Measurements from ENCODE around the gene CCNI2. TPM values are rescaled to one million over a fixed set of nuclear protein-coding genes. Genes with fewer than 3 reads are reported as not detected.

Gene CCNI2
- total RNA-seq, 4 donors from 2014 or later, result 0.34 to 0.81 (median 0.67) TPM; not detected in 1

DNA sequence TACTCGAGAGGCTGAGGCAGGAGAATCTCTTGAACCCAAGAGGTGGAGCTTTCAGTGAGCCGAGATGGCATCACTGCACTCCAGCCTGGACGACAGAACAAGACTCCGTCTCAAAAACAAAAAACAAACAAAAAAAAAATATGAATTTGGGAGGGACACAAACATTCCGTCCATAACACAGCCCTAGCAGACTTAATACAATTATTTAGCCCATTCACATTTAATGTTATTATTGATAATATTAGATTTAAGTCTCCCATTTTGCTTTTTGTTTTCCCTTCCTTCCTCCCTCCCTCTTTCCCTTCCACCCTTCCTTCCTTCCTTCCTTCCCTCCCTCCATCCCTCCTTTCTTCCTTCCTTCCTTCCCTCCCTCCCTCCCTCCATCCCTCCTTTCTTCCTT is 4.6 kb upstream of the CCNI2 start:
- intact Hi-C loops (cut with DNase I), result loop anchor here (10.0 kb wide), 1 partner anchor 82 kb away; no protein-coding TSS in a partner anchor
- Histone ChIP-seq H3K36me3 (no peaks in the 10 kb centered on the region), H3K4me1 (peaks cover 0 to 15% of the 10 kb centered on the region in 2 donors), H3K4me3 (replicated peaks in 1 of 3) (no peak overlapping the region), H3K9me3 (no peaks in the 10 kb centered on the region), H3K27me3 (no peaks in the 10 kb centered on the region), H3K27ac (no peak overlapping the region)
- no peak for TF ChIP-seq CTCF (IDR thresholded peaks at IDR 0.05)
- DNase-seq, result no peak
- WGBS, 2 donors, result 91 to 95% methylated on average over 5 of the region's 5 CpGs

DNA sequence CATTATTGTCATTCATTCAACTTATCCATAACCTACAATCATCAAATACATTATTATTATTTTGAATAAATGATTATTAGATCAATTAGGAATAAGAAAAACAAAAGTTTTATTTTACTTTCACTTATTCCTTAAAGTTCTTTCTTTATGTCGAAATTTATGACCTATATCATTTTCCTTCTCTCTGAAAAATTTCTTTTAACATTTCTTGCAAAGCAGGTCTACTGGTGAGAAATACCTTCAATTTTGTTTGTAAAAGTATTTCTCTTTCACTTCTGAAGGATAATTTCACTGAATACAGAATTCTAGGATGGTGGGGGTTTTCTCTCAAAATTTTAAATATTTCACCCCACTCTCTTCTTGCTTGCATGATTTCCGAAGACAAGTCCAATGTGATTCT is 2.6 kb upstream of the CCNI2 start:
- Histone ChIP-seq H3K36me3 (no peaks in the 10 kb centered on the region), H3K27ac (no peak overlapping the region), H3K9me3 (no peaks in the 10 kb centered on the region), H3K27me3 (no peaks in the 10 kb centered on the region), H3K4me3 (replicated peaks in 1 of 3) (no peak overlapping the region), H3K4me1 (peaks cover 0 to 12% of the 10 kb centered on the region in 2 donors)
- WGBS, 2 donors, result 70 to 91% methylated on average over 2 of the region's 2 CpGs
- TF ChIP-seq CTCF (IDR thresholded peaks at IDR 0.05), result no peak
- TF ChIP-seq POLR2A (IDR thresholded peaks at IDR 0.05), result no peak
- intact Hi-C loops (cut with DNase I), result loop anchor here (10.0 kb wide), 1 partner anchor 80 kb away; no protein-coding TSS in a partner anchor
- no peak for DNase-seq

DNA sequence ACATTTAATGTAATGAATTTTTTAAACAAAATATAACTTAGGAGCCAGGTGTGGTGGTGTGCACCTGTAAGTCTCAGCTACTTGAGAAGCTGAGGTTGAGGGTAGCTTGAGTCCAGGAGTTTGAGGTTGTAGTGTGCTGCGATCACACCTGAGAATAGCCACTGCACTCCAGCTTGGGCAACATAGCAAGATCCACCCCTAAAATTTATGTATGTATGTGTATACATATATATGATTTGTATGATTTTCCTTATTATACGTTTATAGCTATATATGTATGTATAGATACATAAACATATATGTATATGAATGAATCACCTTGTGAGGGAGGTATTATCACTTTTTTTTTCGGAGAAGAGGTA is 653 bp upstream of the CCNI2 start:
- 26 to 28% methylated on average over 3 of the region's 3 CpGs for WGBS, 2 donors
- Histone ChIP-seq H3K36me3 (no peaks in the 10 kb centered on the region), H3K4me1 (peaks cover 0 to 12% of the 10 kb centered on the region in 2 donors), H3K9me3 (no peaks in the 10 kb centered on the region), H3K27ac (no peak overlapping the region), H3K4me3 (replicated peaks in 1 of 3) (peak overlapping the region in 1 of 3 donors; percentile 47), H3K27me3 (no peaks in the 10 kb centered on the region)
- intact Hi-C loops (cut with DNase I), result loop anchor here (10.0 kb wide), 1 partner anchor 78 kb away; no protein-coding TSS in a partner anchor
- TF ChIP-seq POLR2A (IDR thresholded peaks at IDR 0.05), result no peak
- TF ChIP-seq CTCF (IDR thresholded peaks at IDR 0.05), result no peak
- no peak for DNase-seq

GRCh38 chr5:132747616-132748440 is 602 bp downstream of the CCNI2 start:
- peak; percentile 17 to 28 for DNase-seq
- Histone ChIP-seq H3K9me3 (no peaks in the 10 kb centered on the region), H3K36me3 (no peaks in the 10 kb centered on the region), H3K27me3 (no peaks in the 10 kb centered on the region), H3K27ac (no peak overlapping the region), H3K4me3 (replicated peaks in 1 of 3) (peak overlapping the region; percentile 18 to 66 (median 47)), H3K4me1 (peaks cover 0 to 18% of the 10 kb centered on the region in 2 donors)
- WGBS, 2 donors, result 49 to 63% methylated on average over 30 to 34 of the region's 76 CpGs
- intact Hi-C loops (cut with DNase I), result loop anchor here (10.0 kb wide), 1 partner anchor 77 kb away; no protein-coding TSS in a partner anchor
- TF ChIP-seq CTCF (IDR thresholded peaks at IDR 0.05), result no peak
- TF ChIP-seq POLR2A (IDR thresholded peaks at IDR 0.05), result no peak

- no peak for DNase-seq
These were observed 1.3 kb downstream of the CCNI2 start for GRCh38 chr5:132748522-132749000.

More at GRCh38 chr5:132748522-132749000, 1.3 kb downstream of the CCNI2 start:
- Histone ChIP-seq H3K9me3 (no peaks in the 10 kb centered on the region), H3K27me3 (no peaks in the 10 kb centered on the region), H3K36me3 (no peaks in the 10 kb centered on the region), H3K27ac (no peak overlapping the region), H3K4me3 (replicated peaks in 1 of 3) (no peak overlapping the region), H3K4me1 (peaks cover 5 to 24% of the 10 kb centered on the region in 2 donors)
- WGBS, 2 donors, result 94 to 97% methylated on average over 10 of the region's 10 CpGs
- TF ChIP-seq POLR2A (IDR thresholded peaks at IDR 0.05) (no peak), CTCF (IDR thresholded peaks at IDR 0.05) (no peak)
- intact Hi-C loops (cut with DNase I), result loop anchor here (10.0 kb wide), 1 partner anchor 76 kb away; no protein-coding TSS in a partner anchor
